GM18858 (cell line): ENCODE results near the gene SEMA5B.

ENCODE experiments used
- ATAC-seq: cut with Tn5 transposase; IDR thresholded peaks from one replicate; pipeline ENCODE4 v1.9.1; 2021; ENCODE audit not compliant: unreplicated experiment

Gene SEMA5B

GRCh38 chr3:123027292-123028232 lies at the start of gene SEMA5B:
Gene SEMA5B (minus strand): TSS chr3:123027763. CDS start chr3:122961263, 66,500 bp downstream.
- ATAC-seq = no peak

- ATAC-seq = no peak
Measured at GRCh38 chr3:123076496-123077418, 49.2 kb upstream of the SEMA5B start.

GRCh38 chr3:123076112-123076495 lies 48.5 kb upstream of the SEMA5B start:
- ATAC-seq = no peak

- no peak for ATAC-seq
Measured at GRCh38 chr3:123075359-123075758, 47.8 kb upstream of the SEMA5B start.

GRCh38 chr3:123072564-123072963 lies 45.0 kb upstream of the SEMA5B start:
- no peak for ATAC-seq

- ATAC-seq = no peak
Measured at GRCh38 chr3:123072152-123072551, 44.6 kb upstream of the SEMA5B start.

GRCh38 chr3:123071581-123071980 lies 44.0 kb upstream of the SEMA5B start:
- ATAC-seq = no peak

- no peak for ATAC-seq
Measured at GRCh38 chr3:123071146-123071545, 43.6 kb upstream of the SEMA5B start.

- ATAC-seq = no peak
Measured at GRCh38 chr3:123070510-123070909, 42.9 kb upstream of the SEMA5B start.

- ATAC-seq = no peak
Measured at GRCh38 chr3:123068601-123069381, 41.2 kb upstream of the SEMA5B start.

GRCh38 chr3:123067689-123068600 lies 40.4 kb upstream of the SEMA5B start:
- ATAC-seq = peak; percentile 15

- ATAC-seq = peak; percentile 78
Measured at GRCh38 chr3:123066896-123067688, 39.5 kb upstream of the SEMA5B start, which contains the start of gene PDIA5. Gene PDIA5 (plus strand): TSS chr3:123067025. CDS start chr3:123067165, 140 bp downstream.

- ATAC-seq = no peak
Measured at GRCh38 chr3:123066599-123066895, 39.0 kb upstream of the SEMA5B start.

GRCh38 chr3:123064914-123065313 lies 37.4 kb upstream of the SEMA5B start:
- ATAC-seq = no peak

GRCh38 chr3:123064506-123064905 lies 36.9 kb upstream of the SEMA5B start:
- ATAC-seq = no peak

- ATAC-seq = no peak
Measured at GRCh38 chr3:123063034-123063433, 35.5 kb upstream of the SEMA5B start.

GRCh38 chr3:123061856-123062255 lies 34.3 kb upstream of the SEMA5B start:
- no peak for ATAC-seq

- ATAC-seq = no peak
Measured at GRCh38 chr3:123060054-123060453, 32.5 kb upstream of the SEMA5B start.

- no peak for ATAC-seq
Measured at GRCh38 chr3:123058505-123058904, 30.9 kb upstream of the SEMA5B start.
